Measurements from ENCODE around the gene PKN2.
A peak's percentile ranks its signal among the peaks of the same experiment; 100 is the strongest.

PKN2 gene

DNA sequence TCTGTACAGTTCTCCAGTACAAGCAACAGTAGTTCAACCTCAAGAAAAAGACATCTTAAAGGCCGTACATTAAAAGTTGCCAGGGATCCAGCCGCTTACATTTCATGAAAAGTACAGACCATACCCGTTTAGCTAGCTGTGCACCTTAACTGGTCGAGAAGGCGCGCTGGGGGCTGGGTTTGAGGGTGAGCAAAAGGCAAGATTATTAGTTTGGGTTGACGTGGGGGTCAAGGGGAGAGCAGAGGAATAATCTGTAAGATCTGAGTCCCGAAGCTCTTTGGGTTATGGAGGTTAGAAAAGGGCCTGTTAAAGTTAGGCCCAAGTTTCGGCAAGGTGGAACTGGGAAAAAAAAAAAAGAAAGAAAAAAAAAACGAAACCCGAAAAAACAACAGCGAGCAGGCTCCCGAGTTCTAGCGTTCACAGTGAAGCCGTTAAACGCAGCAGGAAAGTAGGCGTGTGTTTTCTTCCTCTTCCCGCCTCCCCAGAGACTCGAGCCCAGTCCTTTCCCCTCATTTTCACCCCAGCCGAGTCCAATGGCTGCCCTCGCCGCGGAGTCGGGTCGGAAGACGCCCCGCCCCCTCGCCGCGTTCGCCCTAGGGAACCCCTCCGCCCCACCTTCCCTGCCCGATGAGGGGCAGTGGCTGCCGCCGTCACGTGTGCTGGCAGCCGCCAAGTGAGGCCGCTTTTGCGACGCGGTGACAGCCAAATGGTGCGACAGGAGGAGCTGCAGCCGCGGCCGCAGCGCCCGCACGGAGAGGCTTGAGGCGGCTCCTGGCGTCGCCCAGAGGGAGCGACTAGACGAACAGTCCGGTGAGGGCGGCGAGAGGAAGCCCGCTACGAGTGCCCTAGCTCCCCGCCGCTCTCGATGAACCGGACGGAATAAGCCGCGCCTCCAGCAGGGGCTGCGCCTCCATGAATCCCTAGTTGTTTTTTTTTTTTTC lies at the start of gene PKN2:
TSS of gene PKN2 (plus strand) at position 733 of the 941 bp plus-strand sequence. CDS start 308 bp downstream, outside the sequence.
- DNase-seq, result peak; percentile 97

DNA sequence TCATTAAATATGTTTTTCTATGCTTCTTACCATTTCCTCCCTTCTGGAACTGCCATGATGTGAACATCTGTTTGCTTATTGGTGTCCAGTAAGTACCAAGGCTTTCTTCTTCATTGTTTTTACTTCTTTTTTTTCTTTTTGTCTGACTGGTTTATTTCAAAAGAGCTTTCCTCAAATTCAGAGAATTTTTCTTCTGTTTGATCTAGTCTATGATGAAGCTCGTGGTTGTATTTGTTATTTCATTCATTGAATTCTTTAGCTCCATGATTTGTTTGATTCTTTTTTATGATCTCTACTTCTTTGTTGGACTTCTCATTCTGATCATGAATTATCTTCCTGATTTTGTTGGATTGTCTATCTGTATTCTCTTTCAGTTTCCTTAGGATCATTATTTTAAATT lies 49.5 kb upstream of the PKN2 start:
- DNase-seq, result no peak

DNA sequence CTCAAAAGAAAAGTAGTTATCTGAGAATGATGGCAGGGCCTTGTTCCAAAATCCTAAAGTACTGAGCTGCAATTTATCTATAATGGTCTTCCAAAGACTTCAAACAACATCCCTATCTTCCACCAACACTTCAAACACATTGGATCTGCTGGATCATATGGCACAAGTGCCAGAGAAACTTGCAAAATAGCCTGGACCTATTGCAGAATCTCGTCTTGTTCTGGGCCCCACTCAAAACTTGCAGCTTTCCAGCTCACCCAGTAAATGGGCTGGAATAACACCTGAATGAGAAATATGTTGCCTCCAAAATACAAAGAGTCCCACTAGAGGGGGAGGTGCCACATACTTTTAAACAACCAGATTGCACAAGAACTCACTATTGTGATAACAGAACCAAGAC lies 44.0 kb upstream of the PKN2 start:
- DNase-seq, result no peak

DNA sequence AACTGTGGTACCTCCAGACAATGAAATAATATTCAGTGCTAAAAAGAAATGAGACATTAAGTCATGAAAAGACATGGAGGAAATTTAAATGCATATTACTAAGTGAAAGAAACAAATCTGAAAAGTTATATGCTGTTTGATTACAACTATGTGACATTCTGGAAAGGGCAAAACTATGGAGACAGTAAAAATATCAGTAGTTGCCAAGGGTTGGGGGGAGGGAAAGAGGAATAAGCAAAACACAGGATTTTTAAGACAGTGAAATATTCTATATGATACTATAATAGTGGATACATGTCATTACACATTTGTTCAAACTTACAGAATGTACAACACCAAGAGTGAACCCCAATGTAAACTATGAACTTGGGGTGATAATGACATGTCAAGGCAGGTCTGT lies 38.2 kb upstream of the PKN2 start:
- DNase-seq, result no peak

DNA sequence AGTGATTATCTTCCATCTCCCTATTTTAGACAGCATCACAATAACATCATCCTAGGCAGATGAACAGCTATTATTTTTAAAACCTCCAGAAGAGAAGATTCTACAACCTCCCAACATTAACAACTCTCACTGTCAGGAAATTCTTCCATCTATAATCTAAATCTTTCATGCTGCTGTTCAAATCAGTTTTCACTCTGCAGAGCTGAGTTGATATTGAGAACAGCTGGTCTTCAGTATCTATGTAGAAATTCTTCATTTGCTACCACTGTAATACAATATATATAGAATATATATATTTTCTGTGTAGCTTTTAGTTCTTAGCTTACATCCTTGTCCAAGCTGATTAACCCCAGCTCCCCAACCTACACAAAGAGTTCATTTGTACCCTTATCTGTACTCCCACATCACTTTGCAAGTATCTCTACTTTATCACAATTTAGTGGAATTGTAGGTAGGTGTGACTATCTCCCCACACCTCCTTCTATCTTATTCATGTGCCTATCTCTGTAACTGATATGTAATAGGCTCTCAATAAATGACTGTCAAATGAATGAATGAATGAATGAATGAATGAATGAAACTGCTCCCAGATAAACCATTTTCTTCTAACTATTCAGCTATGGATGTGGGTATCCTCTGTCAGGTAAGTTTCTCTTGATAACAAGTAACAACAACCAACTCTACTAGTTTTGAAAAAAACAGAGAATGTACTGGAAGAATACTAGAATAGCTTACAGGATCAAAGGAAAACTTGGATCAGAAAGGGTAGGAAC lies 37.4 kb upstream of the PKN2 start:
- DNase-seq, result no peak

DNA sequence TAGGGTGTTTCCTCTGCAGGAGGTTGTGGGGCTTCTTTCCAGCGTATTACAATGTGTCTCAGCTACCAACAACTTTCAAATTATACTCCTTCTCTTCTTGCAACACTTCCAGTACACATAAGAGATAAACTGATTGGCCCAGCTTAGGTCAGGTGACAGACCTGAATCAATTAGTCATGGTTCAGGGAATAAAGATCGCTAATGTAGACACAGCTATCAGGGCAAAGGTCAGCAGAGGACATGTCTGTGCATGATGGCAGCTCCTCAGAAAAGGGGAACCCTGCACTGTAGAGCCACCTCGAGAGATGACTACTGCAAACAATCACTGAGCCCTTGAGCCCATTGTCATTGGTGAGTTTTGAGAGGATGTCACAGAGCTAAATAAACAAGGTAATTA lies 36.8 kb upstream of the PKN2 start:
- DNase-seq, result no peak

DNA sequence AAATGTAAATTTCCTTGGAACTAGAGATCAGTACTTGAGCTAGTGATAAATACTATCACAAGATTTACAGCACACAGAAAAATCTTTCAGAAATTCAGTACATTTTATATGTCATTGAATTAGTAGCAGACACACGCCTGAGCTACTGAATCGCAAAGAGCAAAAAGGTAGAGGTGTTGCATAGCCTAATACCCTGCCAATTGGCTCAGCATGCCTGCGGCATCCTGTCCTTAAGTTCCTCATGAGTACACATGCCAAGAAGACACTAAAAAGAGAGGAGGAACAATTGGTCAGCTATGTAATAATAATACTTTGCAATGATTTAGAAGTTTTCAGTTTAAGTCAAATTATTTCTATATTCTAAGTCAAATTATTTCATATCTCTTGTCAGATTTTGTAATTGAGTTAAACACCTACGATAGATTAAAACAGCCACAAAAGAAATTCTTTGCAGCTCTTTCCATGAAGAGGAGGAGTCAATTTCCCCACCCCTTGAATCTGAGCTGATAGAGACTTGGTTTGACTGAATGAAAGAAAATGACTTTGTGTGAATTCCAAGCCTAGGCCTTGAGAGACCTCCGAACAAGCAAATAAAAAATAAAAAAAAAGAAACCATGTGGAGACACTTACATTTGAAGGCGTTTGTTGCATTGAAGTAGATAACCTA lies 36.2 kb upstream of the PKN2 start:
- DNase-seq, result no peak

DNA sequence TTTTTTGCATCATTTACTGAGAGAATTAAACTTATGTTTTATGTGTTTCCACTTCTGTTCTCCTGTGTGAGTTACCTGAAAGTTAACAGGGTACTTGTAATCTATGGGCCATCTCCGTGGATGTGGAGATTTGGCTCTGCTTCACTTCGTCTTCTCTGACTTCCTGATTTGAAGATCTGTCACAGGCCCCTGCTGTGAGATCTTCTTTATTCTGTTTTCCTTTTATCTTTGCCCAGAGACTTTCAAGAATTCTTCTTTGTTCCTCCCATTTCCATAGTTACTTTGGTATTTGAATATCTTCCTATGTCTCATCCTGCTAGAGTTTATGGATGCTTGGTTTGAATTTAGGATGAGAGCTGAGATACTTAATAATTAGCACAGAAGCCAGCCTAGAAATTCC lies 35.4 kb upstream of the PKN2 start:
- no peak for DNase-seq

DNA sequence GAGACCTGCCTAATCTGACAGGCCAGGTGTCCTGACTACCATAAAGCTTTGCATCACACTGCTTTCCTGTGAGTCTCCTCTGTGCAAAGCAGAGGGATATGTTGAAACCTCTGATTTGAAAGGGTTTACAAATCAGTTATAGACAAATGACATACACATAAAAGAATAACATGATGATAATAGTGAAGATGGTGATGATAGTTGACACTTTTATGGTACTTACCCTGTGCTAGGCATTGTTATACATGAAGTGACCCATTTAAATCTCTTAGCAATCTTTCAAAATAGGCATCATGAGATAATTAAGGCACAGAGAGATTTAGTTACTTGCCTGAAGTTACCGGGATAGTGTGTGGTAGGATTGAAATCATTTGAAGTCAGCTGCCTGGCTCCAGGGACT lies 34.1 kb upstream of the PKN2 start:
- no peak for DNase-seq

DNA sequence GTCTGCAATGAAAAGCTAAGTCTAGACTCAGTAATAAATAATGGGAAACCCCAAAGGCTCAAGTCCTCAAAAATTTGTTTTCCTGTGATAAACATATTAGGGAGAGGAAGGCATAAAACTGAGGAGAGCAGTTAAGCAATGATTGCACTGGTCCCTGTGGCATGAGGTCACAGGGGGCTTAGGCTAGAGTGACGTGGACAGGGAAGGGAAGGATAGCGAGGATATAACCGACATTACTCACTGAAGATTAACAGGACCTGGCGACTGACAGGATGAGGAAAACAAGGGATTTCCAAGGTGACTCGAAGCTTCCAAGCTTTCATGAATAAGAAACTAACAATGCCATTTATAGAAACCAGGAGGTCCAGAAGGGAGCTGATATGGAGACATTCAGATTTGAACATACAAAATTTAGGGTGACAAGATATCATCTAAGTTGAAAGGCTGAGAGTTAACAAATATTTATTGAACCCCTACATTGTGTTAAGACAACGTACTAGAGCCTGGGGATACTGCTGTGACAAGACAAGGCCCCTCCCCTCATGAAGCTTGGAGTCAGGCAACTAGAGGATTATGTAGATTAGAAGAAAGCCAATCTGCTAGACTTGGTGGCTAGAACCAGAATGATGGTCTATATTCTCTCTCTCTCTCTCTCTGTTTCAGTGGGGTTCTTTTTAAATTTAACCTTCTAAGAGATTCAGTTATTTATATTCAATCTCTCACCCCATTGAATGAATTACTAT lies 33.2 kb upstream of the PKN2 start:
- DNase-seq, result no peak

DNA sequence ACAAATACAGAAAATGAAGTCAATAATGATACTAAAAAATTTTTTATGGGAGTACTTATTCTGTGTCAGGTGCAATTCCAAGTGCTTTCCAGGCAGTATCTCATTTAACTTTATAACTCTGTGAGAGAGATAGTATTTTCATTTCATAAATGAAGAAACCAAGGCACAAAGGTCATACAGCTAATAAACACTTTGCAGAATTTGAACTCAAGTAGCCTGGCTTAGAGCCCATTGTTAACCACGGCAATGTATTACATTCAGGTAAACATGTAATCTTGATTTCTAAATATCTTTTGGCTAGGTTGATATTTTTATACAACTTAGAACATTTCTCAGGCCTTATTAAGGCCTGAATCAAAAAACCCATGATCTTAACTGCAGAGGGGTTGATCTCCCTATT lies 28.9 kb upstream of the PKN2 start:
- DNase-seq, result no peak

DNA sequence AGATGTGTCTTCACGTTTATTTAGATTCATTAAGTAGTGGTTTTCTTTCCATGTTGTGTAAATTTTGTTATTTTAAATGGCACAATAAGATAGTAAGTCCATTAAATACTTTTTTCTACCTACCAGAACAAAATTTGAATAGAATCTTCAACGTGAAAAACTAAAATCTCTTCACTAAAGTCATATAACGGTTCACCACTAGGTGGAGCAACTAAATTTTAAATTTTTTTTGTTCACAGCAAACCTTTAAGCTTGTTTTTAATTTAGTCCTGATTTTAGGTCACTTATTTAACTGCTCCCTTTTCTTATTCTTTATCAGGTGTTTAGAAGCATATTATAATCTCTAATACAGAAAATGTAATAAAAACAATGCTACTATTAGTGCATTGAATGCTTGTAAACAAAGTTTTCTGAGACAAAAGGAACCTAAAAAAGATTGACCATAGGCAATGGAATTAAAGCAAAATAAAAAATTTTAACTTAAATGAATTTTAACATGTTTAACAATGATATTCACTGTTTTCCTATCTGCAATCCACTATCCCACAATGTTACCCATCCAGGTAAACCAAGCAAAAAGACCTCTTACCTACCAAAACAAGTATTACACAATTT lies 28.3 kb upstream of the PKN2 start:
- peak; percentile 23 for DNase-seq

DNA sequence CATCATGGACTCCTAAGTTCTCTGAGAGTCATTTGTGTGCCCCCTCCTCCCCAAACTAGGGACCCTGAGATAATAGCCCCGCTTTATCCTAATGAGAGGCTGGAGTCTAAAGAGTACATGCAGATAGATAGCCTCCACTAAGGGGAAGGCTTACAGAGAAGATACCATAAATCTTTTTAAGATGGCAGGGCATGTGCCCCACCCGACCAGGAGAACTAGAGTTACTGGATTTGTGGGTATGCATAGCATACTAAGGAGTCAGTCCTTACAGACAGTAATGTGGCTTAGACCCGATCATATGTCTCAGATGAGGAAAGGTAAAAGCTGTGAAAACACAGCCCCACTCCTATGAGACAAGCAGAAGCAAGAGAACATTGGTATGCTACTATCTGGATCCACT lies 25.7 kb upstream of the PKN2 start:
- DNase-seq, result no peak

DNA sequence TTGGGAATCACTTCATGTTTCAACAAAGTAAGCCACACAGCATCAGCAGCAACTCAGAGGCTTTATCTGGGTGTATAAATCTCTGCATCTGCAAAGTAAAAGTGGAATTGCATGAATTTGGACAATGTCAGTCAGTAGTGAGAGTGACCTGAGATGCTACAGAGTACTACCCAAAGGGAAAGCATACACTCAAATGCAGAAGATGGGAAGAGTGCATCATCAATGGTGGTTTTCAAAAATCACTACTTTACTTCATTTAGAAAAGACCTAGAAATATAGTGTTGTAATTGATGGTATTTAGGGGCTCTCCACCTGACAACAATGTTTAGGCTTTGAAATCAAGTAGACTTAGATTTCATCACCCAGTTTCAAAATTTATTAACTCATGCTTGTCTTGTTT lies 24.5 kb upstream of the PKN2 start:
- no peak for DNase-seq

DNA sequence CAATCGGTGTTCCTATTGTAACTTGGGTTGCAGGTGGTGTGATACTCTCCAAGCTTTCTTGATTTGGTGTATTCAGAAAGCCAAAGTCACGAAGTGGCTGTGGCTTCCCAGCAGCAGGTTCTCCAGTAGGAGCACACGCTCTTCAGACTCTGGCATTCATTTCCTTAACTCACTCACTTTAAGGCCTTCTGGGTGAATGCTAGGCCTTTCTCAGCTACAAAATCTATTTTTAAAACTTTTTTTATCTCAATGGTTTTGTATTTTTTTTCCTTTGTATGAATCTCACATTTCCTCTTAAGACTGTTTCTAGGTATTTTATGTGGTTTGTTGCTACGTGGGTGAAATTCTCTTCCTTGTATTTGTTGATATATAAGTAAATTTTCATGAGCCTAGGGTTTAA lies 22.9 kb upstream of the PKN2 start:
- no peak for DNase-seq

DNA sequence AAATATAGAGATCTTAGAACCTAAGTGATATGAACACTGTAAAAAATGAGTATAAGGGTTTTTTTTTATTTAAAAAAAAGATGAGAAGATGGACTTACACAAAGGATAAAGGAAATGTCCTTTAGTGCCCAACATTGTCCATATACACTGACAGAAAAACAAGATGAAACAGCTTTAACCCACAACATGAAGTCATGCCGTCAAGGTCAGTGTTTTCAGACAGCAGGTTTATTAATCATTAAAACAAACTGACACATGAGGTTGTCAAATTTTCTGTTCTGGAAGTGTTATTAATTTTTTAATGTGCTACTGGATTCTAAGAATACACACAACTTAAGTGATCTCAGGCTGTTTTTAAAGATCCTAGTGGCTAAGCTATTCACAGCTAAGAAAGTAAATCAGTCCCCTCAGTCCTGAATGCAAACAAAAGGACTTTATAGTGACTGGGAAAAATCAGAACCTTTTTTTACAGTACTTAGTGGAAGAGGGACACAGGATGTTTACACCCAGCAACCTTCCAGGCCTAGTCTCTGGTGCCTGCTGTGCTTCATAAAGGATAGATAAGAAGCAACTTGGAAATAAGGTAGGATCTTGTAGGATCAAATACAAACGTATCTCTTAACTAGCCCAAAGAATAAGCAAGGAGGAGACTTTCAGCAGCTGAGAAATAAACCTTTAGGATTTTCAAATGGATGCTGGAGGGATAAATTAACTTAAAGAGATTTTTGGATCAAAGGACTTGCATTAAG lies 21.9 kb upstream of the PKN2 start:
- DNase-seq, result no peak

DNA sequence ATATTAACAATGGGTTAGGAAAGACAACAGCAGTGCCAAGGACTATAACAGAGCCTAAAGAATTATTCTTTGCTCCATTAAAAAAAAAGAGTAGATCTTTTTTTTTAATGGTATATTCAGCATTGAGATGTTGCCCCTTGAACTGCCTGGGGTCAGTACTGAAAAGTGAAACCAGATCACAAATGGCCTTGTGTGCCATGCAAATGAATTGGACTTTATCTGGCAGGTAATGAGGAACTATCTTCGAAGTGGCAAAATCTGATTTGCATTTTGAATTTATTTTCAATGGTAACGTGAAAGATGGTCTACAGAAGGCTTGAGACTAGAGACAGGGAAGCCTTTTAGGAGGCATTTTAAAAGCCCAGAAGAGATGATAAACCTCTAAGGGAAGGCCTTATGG lies 21.4 kb upstream of the PKN2 start:
- no peak for DNase-seq

DNA sequence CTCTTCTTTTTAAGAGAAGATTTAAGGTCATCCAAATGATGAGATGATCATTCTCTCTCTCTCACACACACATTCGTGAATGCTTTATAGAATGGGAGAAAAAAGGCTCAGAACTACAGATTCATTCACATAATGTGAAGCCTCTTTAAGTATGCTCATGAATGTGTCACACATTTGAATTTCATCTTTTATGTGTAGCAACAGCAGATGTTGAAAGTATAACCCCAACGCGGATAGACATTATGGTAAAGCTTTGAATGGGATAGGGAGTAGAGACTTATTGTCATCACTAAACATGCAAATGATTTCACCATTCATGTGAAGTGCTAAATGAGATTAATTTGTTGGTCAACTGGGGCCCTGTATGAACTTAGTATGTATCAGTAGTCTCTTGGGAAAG lies 15.7 kb upstream of the PKN2 start:
- DNase-seq, result no peak

DNA sequence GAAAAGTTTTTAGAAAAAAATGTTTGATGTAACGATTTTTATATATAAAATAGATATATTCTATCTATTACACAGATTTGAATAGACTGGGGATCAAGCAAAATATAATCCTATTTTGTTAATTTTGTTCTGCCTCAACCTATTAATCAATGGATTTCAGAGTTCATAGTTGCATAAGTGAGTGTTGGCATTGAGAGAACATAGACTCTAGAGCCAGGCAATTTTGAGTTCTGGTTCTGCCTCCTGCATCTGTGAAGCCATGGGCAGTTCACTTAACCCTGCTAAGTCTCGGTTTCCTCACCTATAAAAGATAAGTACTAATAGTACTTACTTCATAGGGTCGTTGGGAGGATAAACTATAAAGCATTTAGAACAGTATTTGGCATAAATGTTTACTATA lies 13.6 kb upstream of the PKN2 start:
- no peak for DNase-seq

DNA sequence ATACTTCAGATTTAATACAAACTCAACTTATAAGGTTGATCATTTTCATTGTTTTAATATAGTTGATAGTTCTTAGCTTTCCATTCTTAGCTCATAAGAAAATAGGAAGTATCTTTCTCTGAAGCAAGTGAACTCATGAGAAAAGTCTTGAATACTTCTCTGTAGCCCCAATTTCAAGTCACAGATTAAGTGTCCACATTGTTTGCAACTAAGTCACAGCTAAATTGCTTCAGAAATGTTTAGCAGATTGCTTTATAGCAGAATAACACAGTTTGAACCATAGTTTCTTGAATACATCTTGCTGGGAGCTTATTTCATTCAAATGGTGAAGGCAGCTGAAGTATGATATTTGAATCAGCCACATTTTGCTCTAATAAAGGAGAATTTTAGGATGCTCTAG lies 10.6 kb upstream of the PKN2 start:
- DNase-seq, result no peak

DNA sequence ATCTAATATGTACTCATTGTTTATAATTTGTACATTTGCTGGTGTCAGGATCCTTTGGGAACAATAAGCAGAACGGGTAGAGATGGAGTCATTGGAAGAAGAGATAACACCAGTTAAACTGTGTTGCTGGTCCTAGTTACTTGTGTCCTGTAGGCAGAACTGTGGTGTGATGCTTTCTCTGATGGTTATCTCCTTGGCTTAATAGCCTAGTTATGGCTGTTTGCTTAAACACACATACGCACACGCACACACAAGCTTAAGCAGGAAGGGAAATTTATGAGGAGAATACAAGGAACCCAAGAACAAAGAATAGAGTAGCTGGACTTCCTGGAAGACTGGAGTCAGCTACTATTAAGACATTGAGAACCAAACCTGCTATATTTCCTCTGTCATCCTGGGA lies 5.7 kb upstream of the PKN2 start:
- no peak for DNase-seq

DNA sequence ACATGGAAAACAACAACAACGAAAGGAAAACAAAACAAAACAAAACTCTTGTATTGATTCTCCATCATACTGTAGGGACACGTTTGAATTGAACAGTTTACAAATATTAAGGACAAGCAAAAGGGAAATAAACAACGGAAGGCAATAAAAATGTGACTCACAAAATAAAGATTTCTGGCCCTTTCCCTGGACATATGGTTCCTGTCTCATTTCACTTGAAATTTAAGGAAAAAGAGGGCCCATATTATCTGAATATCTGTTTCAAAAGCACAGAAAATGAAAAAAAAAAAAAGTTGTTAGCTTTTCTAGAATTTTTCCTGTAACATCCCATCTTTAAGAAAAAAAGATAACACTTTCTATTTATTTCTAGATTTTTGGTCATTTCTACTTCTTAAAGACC lies 3.6 kb upstream of the PKN2 start:
- DNase-seq, result no peak
